Astrocyte (in vitro differentiated cells and primary cell): Measurements from ENCODE around the gene PCED1B.

Experiments
- EZH2 ChIP-seq: IDR thresholded peaks from 2 replicates; pipeline ENCODE4 v1.6.1; 2012; ENCODE audit warnings: mild to moderate bottlenecking, low read length, inconsistent platforms; ENCODE audit not compliant: insufficient read depth
- TF ChIP-seq, protein P1 (sequence below): IDR thresholded peaks from 2 replicates; pipeline ENCODE4 v1.5.1; 2011; ENCODE audit warnings: low read depth, mild to moderate bottlenecking, inconsistent platforms, low read length, moderate library complexity; ENCODE audit not compliant: insufficient read depth

DNA sequence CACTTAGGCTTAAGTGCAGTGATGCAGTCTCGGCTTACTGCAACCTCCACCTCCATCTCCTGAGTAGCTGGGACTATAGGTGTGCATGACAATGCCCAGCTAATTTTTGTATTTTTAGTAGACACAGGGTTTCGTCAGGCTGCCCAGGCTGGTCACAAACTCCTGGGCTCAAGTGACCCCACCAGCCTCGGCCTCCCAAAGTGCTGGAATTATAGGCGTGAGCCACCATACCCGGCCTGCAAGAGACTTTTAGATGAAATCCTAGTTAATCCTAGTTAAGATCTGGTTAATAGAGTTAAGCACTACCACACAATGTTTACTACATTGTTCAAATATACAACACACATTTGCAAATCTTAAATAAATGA, 196.8 kb downstream of the PCED1B start:
- TF ChIP-seq, protein P1, sequence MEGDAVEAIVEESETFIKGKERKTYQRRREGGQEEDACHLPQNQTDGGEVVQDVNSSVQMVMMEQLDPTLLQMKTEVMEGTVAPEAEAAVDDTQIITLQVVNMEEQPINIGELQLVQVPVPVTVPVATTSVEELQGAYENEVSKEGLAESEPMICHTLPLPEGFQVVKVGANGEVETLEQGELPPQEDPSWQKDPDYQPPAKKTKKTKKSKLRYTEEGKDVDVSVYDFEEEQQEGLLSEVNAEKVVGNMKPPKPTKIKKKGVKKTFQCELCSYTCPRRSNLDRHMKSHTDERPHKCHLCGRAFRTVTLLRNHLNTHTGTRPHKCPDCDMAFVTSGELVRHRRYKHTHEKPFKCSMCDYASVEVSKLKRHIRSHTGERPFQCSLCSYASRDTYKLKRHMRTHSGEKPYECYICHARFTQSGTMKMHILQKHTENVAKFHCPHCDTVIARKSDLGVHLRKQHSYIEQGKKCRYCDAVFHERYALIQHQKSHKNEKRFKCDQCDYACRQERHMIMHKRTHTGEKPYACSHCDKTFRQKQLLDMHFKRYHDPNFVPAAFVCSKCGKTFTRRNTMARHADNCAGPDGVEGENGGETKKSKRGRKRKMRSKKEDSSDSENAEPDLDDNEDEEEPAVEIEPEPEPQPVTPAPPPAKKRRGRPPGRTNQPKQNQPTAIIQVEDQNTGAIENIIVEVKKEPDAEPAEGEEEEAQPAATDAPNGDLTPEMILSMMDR, result no peak
- no peak for TF ChIP-seq EZH2
